Endothelial cell of umbilical vein (primary cell): Measurements from ENCODE around the gene MDGA2. TPM values are rescaled to one million over a fixed set of nuclear protein-coding genes. Genes with fewer than 3 reads are reported as not detected.

Experiments used
- BruUV-seq: library from RNA; stranded (reverse); fragments of 400-500 nt; replicated peaks from 2 replicates; lab custom pipeline; 2021; lab: Mats Ljungman, UMichigan
- CTCF ChIA-PET: fragments of 300-600, 350-600 bp; sonication (Branson Sonifier 250); formaldehyde crosslinking; loops from one replicate; lab custom pipeline; 2021; ENCODE audit warnings: antibody characterized with exemption, inconsistent platforms; lab: Charles Lee
- POLR2A ChIA-PET: fragments of 300-600, 350-600 bp; sonication (Branson Sonifier 250); formaldehyde crosslinking; loops from one replicate; lab custom pipeline; 2021; ENCODE audit warnings: antibody characterized with exemption, inconsistent platforms; lab: Charles Lee
- DNase-seq: peaks from one replicate; pipeline ENCODE4 v3.0.0-alpha.2; 2011; ENCODE audit warnings: low read depth, low spot score
- FAIRE-seq: peaks from 2 replicates; lab custom pipeline; 2011; peaks lifted over from hg19 to GRCh38; lab: Jason Lieb, UNC
- H2AFZ ChIP-seq: 2 replicates; pipeline ENCODE4 v1.6.0; 2012; ENCODE audit warnings: low read depth, low read length, control low read depth, inconsistent platforms
- H3K27ac ChIP-seq: 2 replicates; pipeline ENCODE4 v1.5.1; 2011; ENCODE audit warnings: low read depth, mild to moderate bottlenecking, control low read depth, low read length, moderate library complexity; ENCODE audit not compliant: insufficient read depth
- H3K27me3 ChIP-seq, 2 experiments: 2 replicates each; pipeline versions ENCODE4 v1.6.0 to v1.6.1; 2011; ENCODE audit warnings: low read length in 2 of 2, mixed read lengths in 1 of 2; ENCODE audit not compliant: control insufficient read depth in 2 of 2, insufficient read depth in 2 of 2
- H3K36me3 ChIP-seq, 2 experiments: 2 replicates in 1 of 2; 3 replicates in 1 of 2; pipeline ENCODE4 v1.5.1; 2011; ENCODE audit warnings: low read length in 2 of 2, mild to moderate bottlenecking in 1 of 2, moderate library complexity in 1 of 2; ENCODE audit not compliant: control insufficient read depth in 2 of 2, insufficient read depth in 2 of 2; ENCODE audit errors: extremely low read depth in 1 of 2
- H3K4me1 ChIP-seq: 3 replicates; pipeline ENCODE4 v1.5.1; 2011; ENCODE audit warnings: mild to moderate bottlenecking, low read length; ENCODE audit not compliant: control insufficient read depth, insufficient read depth; ENCODE audit errors: extremely low read depth
- H3K4me2 ChIP-seq: 2 replicates; pipeline ENCODE4 v1.6.1; 2011; ENCODE audit warnings: low read length, control low read depth, mixed read lengths; ENCODE audit not compliant: insufficient read depth
- H3K4me3 ChIP-seq, 3 experiments: fragments of 200-600 bp in 1 of 3; sonication (generic), shearing (Covaris generic) in 1 of 3; replicated peaks in 1 of 3; 2 replicates each; pipeline ENCODE4 v1.5.1; 2011 to 2016; ENCODE audit warnings: control low read depth in 3 of 3, low read length in 3 of 3, mild to moderate bottlenecking in 2 of 3, inconsistent platforms in 1 of 3, low read depth in 1 of 3, moderate library complexity in 1 of 3; ENCODE audit not compliant: insufficient read depth in 1 of 3
- H3K79me2 ChIP-seq: 2 replicates; pipeline ENCODE4 v1.6.0; 2012; ENCODE audit warnings: low read length, inconsistent platforms; ENCODE audit not compliant: control insufficient read depth, insufficient read depth
- H3K9ac ChIP-seq: replicated peaks from 2 replicates; pipeline ENCODE3; 2011; ENCODE audit warnings: low read length, control low read depth; ENCODE audit not compliant: insufficient read depth; ENCODE audit errors: extremely low read depth
- H3K9me1 ChIP-seq: replicated peaks from 3 replicates; pipeline ENCODE4 v1.6.0; 2011; ENCODE audit warnings: mild to moderate bottlenecking, low read length; ENCODE audit not compliant: control insufficient read depth, insufficient read depth; ENCODE audit errors: extremely low read depth
- H3K9me3 ChIP-seq: replicated peaks from 2 replicates; pipeline ENCODE4 v1.5.1; 2012; ENCODE audit warnings: low read length, inconsistent platforms; ENCODE audit not compliant: control insufficient read depth, insufficient read depth
- H4K20me1 ChIP-seq: replicated peaks from 2 replicates; pipeline ENCODE3; 2011; ENCODE audit warnings: mild to moderate bottlenecking, low read length; ENCODE audit not compliant: control insufficient read depth, insufficient read depth; ENCODE audit errors: extremely low read depth
- CTCF ChIP-seq, 2 donors: IDR thresholded peaks; 1 replicate in 1 of 2; 2 replicates in 1 of 2; pipeline ENCODE4 v1.5.1; 2011; ENCODE audit warnings: low read length in 2 of 2, mild to moderate bottlenecking in 2 of 2, moderate library complexity in 2 of 2, control low read depth in 1 of 2, inconsistent platforms in 1 of 2, low read depth in 1 of 2; ENCODE audit not compliant: insufficient read depth in 1 of 2; ENCODE audit errors: extremely low read depth in 1 of 2
- EZH2 ChIP-seq: IDR thresholded peaks from 2 replicates; pipeline ENCODE4 v1.6.1; 2012; ENCODE audit warnings: borderline replicate concordance, low read depth, mild to moderate bottlenecking, moderate library complexity, low read length, inconsistent platforms; ENCODE audit not compliant: severe bottlenecking
- FOS ChIP-seq: IDR thresholded peaks from 2 replicates; pipeline ENCODE4 v1.6.1; 2011; ENCODE audit warnings: mild to moderate bottlenecking, low read length, moderate library complexity, borderline replicate concordance; ENCODE audit not compliant: insufficient read depth
- GATA2 ChIP-seq: IDR thresholded peaks from 2 replicates; pipeline ENCODE4 v1.7.0; 2011; ENCODE audit warnings: low read depth, mild to moderate bottlenecking, moderate library complexity, mixed read lengths, low read length; ENCODE audit not compliant: insufficient read length, insufficient read depth
- JUN ChIP-seq: IDR thresholded peaks from 2 replicates; pipeline ENCODE4 v1.6.1; 2011; ENCODE audit warnings: borderline replicate concordance, low read depth; ENCODE audit not compliant: insufficient read length, insufficient read depth
- MAX ChIP-seq: IDR thresholded peaks from 2 replicates; pipeline ENCODE4 v1.6.1; 2011; ENCODE audit not compliant: insufficient read depth, insufficient read length
- MYC ChIP-seq: IDR thresholded peaks from one replicate; pipeline ENCODE4 v1.6.1; 2011; ENCODE audit warnings: mild to moderate bottlenecking, low read depth, low read length
- POLR2A ChIP-seq: IDR thresholded peaks from 2 replicates; pipeline ENCODE4 v1.6.1; 2012; ENCODE audit warnings: low read depth, mild to moderate bottlenecking, control low read depth, low read length
- POLR2AphosphoS5 ChIP-seq: IDR thresholded peaks from 2 replicates; pipeline ENCODE4 v1.6.1; 2012; ENCODE audit warnings: low read depth, mild to moderate bottlenecking, control low read depth, low read length, moderate library complexity; ENCODE audit not compliant: insufficient read depth
- dilution Hi-C: fragments of 300-500 bp; cut with MboI; formaldehyde crosslinking; loops from one replicate; pipeline ENCODE4 v1.15.0; 2019; ENCODE audit warnings: low sequenced_read_pairs; ENCODE audit not compliant: extremely low pct_ligation_motif_present
- intact Hi-C: fragments of 100-400 bp; cut with micrococcal nuclease; formaldehyde crosslinking; loops from one replicate; pipeline ENCODE4 v1.10.0; 2022
- polyA plus RNA-seq, 4 experiments: library from polyadenylated mRNA; depleted of rRNA in 3 of 4; stranded (reverse) in 3 of 4; unstranded in 1 of 4; fragments of >200 nt; gene quantifications; 2 replicates each; pipeline versions ENCODE4 v1.2.1 to v1.2.3, GENCODE V29; 2011 to 2012; ENCODE audit warnings: missing spikeins in 1 of 4
- total RNA-seq: library from RNA; stranded (reverse); gene quantifications from 2 replicates; pipeline ENCODE4 v1.2.3, GENCODE V29; 2021

MDGA2 gene
- total and polyA plus RNA-seq, 2 donors (not counting 3 experiments of a cell fraction or from before 2014, with no cell fraction given) = not detected

- H3K4me2 ChIP-seq = no peak overlapping the region
- no TSS peak for BruUV-seq
- H3K9me1 ChIP-seq = no peaks in the 10 kb centered on the region
- no peak overlapping the region for H3K27ac ChIP-seq
- no peaks in the 10 kb centered on the region for H3K9me3 ChIP-seq
- H3K79me2 ChIP-seq = no peaks in the 10 kb centered on the region
- CTCF ChIA-PET = no interaction called here
- no peaks in the 10 kb centered on the region for H4K20me1 ChIP-seq
- POLR2A ChIA-PET = no interaction called here
- intact Hi-C loops (no loop called here), dilution Hi-C loops (no loop called here)
- FAIRE-seq = no peak
- H3K4me1 ChIP-seq = no peaks in the 10 kb centered on the region
- no peak overlapping the region for H3K9ac ChIP-seq
- H2AFZ ChIP-seq = no peak overlapping the region
- DNase-seq = no peak
- no peak overlapping the region for H3K4me3 ChIP-seq
- TF ChIP-seq POLR2AphosphoS5 (no peak), GATA2 (no peak), MYC (no peak), POLR2A (no peak), FOS (no peak), EZH2 (no peak), MAX (no peak), JUN (no peak), CTCF (IDR thresholded peaks at IDR 0.05; ENCODE audit: extremely low read depth in 1 of 2, insufficient read depth in 1 of 2, low read depth in 1 of 2, low read length in 2 of 2) (no peak)
- no peaks in the 10 kb centered on the region for H3K27me3 ChIP-seq
- no peaks in the 10 kb centered on the region for H3K36me3 ChIP-seq
Measured at GRCh38 chr14:47009615-47010014, 665.8 kb downstream of the MDGA2 start.
